Mucosa of stomach (tissue), 1 donor: Measurements from ENCODE around the gene LSS.
"Not testable (repeated sequence)": the region's sequence is repeated elsewhere in the genome, so short reads cannot be mapped to it uniquely, and the experiment has no call there.

Source experiments
- H3K27me3 ChIP-seq: one replicate; pipeline ENCODE4 v1.7.0; 2013; ENCODE audit warnings: mild to moderate bottlenecking, low read length; ENCODE audit not compliant: control insufficient read depth, insufficient read depth
- H3K36me3 ChIP-seq: one replicate; pipeline ENCODE4 v1.7.0; 2013; ENCODE audit warnings: low read length; ENCODE audit not compliant: control insufficient read depth, insufficient read depth
- H3K4me1 ChIP-seq: one replicate; pipeline ENCODE4 v1.7.0; 2013; ENCODE audit warnings: mild to moderate bottlenecking, low read length; ENCODE audit not compliant: control insufficient read depth, insufficient read depth
- H3K4me3 ChIP-seq: one replicate; pipeline ENCODE4 v1.7.0; 2013; ENCODE audit warnings: low read length
- H3K9ac ChIP-seq: one replicate; pipeline ENCODE4 v1.7.0; 2013; ENCODE audit warnings: mild to moderate bottlenecking, low read length, moderate library complexity
- H3K9me3 ChIP-seq: one replicate; pipeline ENCODE4 v1.7.0; 2013; ENCODE audit warnings: mild to moderate bottlenecking, low read length, moderate library complexity; ENCODE audit not compliant: control insufficient read depth
- donor health status: Pancreatic carcinoma.

Gene LSS

DNA sequence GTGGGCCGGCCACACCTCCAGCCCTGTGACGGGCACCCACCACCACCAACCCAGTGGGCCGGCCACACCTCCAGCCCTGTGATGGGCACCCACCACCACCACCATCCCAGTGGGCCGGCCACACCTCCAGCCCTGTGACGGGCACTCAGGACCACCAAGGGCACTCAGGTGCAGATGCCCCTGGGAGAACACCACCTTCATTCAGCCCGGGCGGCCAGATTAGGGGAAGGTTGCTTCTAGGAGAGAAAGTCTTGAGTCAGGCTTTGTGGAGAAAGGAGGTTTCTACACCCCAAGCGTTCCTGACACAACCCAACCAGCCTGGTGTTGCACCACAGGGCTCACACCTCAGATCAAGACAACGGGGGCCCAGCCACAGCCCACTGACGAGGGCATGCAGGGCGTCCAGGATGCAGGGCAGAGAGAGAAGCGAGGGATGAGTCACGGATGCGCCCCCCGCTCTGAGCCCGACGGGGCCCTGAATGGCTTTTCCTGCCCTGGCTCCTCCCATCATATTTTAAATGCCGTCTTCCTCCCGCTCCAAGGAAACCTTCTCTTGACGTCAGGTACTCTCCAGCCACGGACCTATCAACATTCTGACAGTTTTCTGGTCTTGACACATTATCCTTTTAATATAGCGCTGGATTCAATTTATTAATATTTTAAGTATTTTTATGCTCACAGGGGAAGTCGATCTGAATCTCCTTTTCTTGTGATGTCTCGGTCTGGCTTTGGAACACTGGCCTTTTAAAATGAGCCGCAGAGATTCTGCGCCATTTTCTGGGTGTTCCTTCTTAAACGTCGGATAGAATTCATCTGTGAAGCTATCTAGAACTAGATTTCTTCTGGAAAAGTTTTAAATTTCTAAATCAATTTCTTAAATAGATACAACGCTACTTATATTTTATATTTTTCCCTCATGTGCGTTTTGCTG is 43.7 kb downstream of the LSS start:
- Histone ChIP-seq H3K9ac (peak overlapping the region; percentile 54), H3K9me3 (no peaks in the 10 kb centered on the region), H3K27me3 (no peaks in the 10 kb centered on the region), H3K4me1 (peaks cover 15% of the 10 kb centered on the region), H3K4me3 (peak overlapping the region; percentile 53), H3K36me3 (no peaks in the 10 kb centered on the region)

DNA sequence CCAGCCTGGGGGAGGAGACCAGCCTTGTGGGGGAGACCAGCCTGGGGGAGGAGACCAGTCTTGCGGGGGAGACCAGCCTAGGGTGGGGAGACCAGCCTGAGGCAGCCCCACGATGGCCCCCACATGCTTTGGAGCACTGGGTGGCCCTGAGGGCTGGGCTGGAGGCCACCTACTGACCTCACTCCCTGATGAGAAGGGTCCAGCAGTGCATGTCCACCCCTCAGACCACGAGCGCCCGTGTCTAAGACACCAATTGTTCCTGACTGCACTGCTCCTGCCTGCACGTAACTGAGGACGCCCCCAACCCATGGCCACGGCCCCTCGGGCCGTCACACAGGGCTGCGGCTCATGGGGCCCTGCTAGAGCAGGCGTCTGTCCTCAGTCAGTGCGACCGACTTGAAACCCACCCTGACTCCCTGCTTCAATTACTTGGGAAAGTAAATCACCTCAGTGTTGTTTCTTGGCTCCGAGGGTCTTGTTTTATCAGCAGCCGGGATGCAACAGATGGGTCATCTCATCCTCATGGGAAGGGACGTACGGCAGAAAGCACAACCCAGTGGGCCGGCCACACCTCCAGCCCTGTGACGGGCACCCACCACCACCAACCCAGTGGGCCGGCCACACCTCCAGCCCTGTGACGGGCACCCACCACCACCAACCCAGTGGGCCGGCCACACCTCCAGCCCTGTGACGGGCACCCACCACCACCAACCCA is 44.5 kb downstream of the LSS start, which contains the start of gene SPATC1L:
TSS of gene SPATC1L (minus strand) at position 550 of the 715 bp plus-strand sequence. CDS start 1,643 bp downstream, outside the sequence.
- Histone ChIP-seq H3K9ac (peak within 1 kb of the TSS; percentile 65), H3K36me3 (no peaks in the 10 kb centered on the region), H3K9me3 (no peaks in the 10 kb centered on the region), H3K27me3 (no peaks in the 10 kb centered on the region), H3K4me3 (peak within 1 kb of the TSS; percentile 55), H3K4me1 (peaks cover 14% of the 10 kb centered on the region)

DNA sequence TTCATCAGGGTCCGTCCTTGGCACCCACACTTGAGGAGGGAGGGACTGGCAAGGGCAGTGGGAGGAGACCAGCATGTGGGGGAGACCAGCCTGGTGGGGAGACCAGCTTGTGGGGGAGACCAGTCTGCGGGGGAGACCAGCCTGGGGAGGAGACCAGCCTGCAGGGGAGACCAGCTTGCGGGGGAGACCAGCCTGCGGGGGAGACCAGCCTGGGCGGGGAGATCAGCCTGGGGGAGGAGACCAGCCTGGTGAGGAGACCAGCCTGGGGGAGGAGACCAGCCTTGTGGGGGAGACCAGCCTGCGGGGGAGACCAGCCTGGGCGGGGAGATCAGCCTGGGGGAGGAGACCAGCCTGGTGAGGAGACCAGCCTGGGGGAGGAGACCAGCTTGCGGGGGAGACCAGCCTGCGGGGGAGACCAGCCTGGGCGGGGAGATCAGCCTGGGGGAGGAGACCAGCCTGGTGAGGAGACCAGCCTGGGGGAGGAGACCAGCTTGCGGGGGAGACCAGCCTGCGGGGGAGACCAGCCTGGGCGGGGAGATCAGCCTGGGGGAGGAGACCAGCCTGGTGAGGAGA is 45.2 kb downstream of the LSS start:
- not testable (repeated sequence) for H3K27me3 ChIP-seq, H3K36me3 ChIP-seq, H3K4me3 ChIP-seq, H3K9me3 ChIP-seq, H3K4me1 ChIP-seq, H3K9ac ChIP-seq

GRCh38 chr21:46182548-46183336 is 45.8 kb downstream of the LSS start:
- Histone ChIP-seq H3K9ac (no peak overlapping the region), H3K4me3 (no peak overlapping the region), H3K9me3 (no peaks in the 10 kb centered on the region), H3K27me3 (no peaks in the 10 kb centered on the region), H3K4me1 (peaks cover 7% of the 10 kb centered on the region), H3K36me3 (no peaks in the 10 kb centered on the region)

- Histone ChIP-seq H3K9ac (no peak overlapping the region), H3K27me3 (no peaks in the 10 kb centered on the region), H3K4me1 (peaks cover 7% of the 10 kb centered on the region), H3K36me3 (no peaks in the 10 kb centered on the region), H3K9me3 (no peaks in the 10 kb centered on the region), H3K4me3 (no peak overlapping the region)
Observed at GRCh38 chr21:46181953-46182547, 46.5 kb downstream of the LSS start.

DNA sequence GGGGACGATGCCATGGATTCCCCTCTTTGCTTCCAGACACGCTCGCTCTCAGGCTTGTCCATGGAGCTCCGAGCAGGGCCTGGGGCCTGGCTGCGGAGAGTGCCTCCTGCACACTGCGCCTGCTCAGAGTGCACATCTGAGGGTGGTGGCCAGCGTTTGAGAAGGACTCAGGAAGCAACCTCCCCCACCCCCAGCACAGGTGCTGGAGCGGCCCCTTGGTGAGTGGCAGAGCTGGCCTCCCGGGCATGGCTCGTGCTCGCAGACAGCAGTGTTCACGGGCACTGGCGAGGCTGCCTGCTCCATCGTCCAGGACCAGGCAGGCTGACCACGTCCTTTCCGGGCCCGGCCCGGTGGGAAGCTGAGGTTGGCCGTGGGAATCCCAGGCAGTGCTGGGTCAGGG is 47.1 kb downstream of the LSS start:
- H3K9me3 ChIP-seq, result no peaks in the 10 kb centered on the region
- no peaks in the 10 kb centered on the region for H3K36me3 ChIP-seq
- H3K27me3 ChIP-seq, result no peaks in the 10 kb centered on the region
- no peak overlapping the region for H3K9ac ChIP-seq
- peaks cover 7% of the 10 kb centered on the region for H3K4me1 ChIP-seq
- no peak overlapping the region for H3K4me3 ChIP-seq

DNA sequence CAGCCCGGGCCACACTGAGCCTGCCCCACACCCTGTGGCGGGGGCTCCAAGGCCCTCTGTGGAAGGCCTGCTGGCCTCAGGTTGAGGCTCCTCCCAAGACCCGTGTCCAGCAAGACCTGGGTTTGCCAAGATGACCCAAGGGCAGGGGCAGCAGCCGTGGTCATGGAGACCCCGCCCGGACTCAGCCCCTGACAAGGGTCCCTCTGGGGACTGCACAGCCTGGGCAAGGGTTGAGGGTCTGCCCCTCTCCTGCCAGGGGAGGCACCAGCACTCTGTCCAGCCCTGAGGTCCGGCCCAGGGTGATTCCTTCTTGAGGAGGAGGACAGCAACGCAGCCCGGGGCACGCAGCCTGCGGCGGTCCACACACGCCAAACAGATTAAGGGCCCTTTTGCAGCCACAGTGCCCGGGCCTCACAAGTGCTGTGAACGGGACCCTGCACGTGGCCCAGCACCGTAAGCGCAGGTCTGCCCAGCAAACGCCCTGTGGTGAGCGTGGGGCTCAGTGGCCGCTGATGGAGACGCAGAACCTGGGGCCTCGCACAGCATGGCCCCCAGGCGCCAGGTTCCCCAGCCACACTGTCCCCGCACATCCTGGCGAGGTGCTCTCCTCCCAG is 47.7 kb downstream of the LSS start:
- no peak overlapping the region for H3K4me3 ChIP-seq
- H3K36me3 ChIP-seq, result no peaks in the 10 kb centered on the region
- H3K9me3 ChIP-seq, result no peaks in the 10 kb centered on the region
- H3K27me3 ChIP-seq, result no peaks in the 10 kb centered on the region
- H3K4me1 ChIP-seq, result peaks cover 7% of the 10 kb centered on the region
- H3K9ac ChIP-seq, result no peak overlapping the region

GRCh38 chr21:46180079-46180722 is 48.4 kb downstream of the LSS start:
- Histone ChIP-seq H3K9me3 (no peaks in the 10 kb centered on the region), H3K27me3 (no peaks in the 10 kb centered on the region), H3K9ac (no peak overlapping the region), H3K4me1 (peaks cover 7% of the 10 kb centered on the region), H3K4me3 (no peak overlapping the region), H3K36me3 (no peaks in the 10 kb centered on the region)

GRCh38 chr21:46179708-46180078 is 48.9 kb downstream of the LSS start:
- Histone ChIP-seq H3K27me3 (no peaks in the 10 kb centered on the region), H3K4me1 (peaks cover 7% of the 10 kb centered on the region), H3K36me3 (no peaks in the 10 kb centered on the region), H3K9me3 (no peaks in the 10 kb centered on the region), H3K4me3 (no peak overlapping the region), H3K9ac (no peak overlapping the region)

GRCh38 chr21:46178961-46179360 is 49.6 kb downstream of the LSS start:
- Histone ChIP-seq H3K9ac (no peak overlapping the region), H3K4me1 (peaks cover 5% of the 10 kb centered on the region), H3K4me3 (no peak overlapping the region), H3K36me3 (no peaks in the 10 kb centered on the region), H3K9me3 (no peaks in the 10 kb centered on the region), H3K27me3 (no peaks in the 10 kb centered on the region)
